22Rv1 (cell line): ENCODE data around the gene ME3.

Source experiments
- CTCF ChIP-seq: fragments of 450-650 bp; IDR thresholded peaks from 2 replicates; pipeline ENCODE4 v1.5.1; 2017; ENCODE audit warnings: mild to moderate bottlenecking
- ZFX ChIP-seq: fragments of 450-650 bp; IDR thresholded peaks from 2 replicates; pipeline ENCODE4 v1.6.1; 2017; ENCODE audit warnings: antibody characterized with exemption, borderline replicate concordance

GRCh38 chr11:86713552-86713951 lies 41.1 kb upstream of the ME3 start:
- TF ChIP-seq CTCF, result no peak
- TF ChIP-seq ZFX, result no peak
